Upper lobe of right lung (tissue), 1 donor: ENCODE results near the gene ZNF467. TPM values are rescaled to one million over a fixed set of nuclear protein-coding genes. Genes with fewer than 3 reads are reported as not detected.

Source experiments
- ATAC-seq: fragments of 200-7000 bp; cut with Tn5 transposase; one replicate; pipeline ENCODE4 v1.9.1; 2020; ENCODE audit warnings: mild to moderate bottlenecking, moderate library complexity
- DNase-seq: peaks from one replicate; pipeline ENCODE4 v3.0.0-alpha.2; 2020
- H3K27ac ChIP-seq: fragments of 200-600 bp; one replicate; pipeline ENCODE4 v1.8.0; 2022
- H3K27me3 ChIP-seq: fragments of 200-600 bp; one replicate; pipeline ENCODE4 v1.8.0; 2022; ENCODE audit warnings: mild to moderate bottlenecking
- H3K36me3 ChIP-seq: fragments of 200-600 bp; one replicate; pipeline ENCODE4 v1.8.0; 2022
- H3K4me1 ChIP-seq: fragments of 200-600 bp; one replicate; pipeline ENCODE4 v1.8.0; 2022
- H3K4me3 ChIP-seq: fragments of 200-600 bp; one replicate; pipeline ENCODE4 v1.8.0; 2022; ENCODE audit warnings: mild to moderate bottlenecking
- H3K9me3 ChIP-seq: fragments of 200-600 bp; one replicate; pipeline ENCODE4 v1.8.0; 2022
- intact Hi-C: fragments of 100-400 bp; cut with DNase I; formaldehyde crosslinking; loops from one replicate; pipeline ENCODE4 v1.11.0; 2022
- total RNA-seq: library from RNA; stranded (reverse); fragmentation: NEBNext Ultra II Directional; extraction: Animal tissue kit (Norgen Biotek cat#: 25700); gene quantifications from one replicate; pipeline ENCODE4 v1.2.1, GENCODE V29; 2021
- TF ChIP-seq, protein P1 (sequence below): fragments of 200-600 bp; IDR thresholded peaks from one replicate; pipeline ENCODE4 v1.8.0; 2022; ENCODE audit warnings: antibody characterized with exemption
- donor health status: DM: no; HTN: yes; CAD: no; lungs with severe emphysema.

The ZNF467 gene
- total RNA-seq, 1 donor from 2014 or later: 35.3 TPM

- H3K9me3 ChIP-seq: no peaks in the 10 kb centered on the region
- no peaks in the 10 kb centered on the region for H3K4me1 ChIP-seq
- H3K36me3 ChIP-seq: no peaks in the 10 kb centered on the region
- TF ChIP-seq, protein P1, sequence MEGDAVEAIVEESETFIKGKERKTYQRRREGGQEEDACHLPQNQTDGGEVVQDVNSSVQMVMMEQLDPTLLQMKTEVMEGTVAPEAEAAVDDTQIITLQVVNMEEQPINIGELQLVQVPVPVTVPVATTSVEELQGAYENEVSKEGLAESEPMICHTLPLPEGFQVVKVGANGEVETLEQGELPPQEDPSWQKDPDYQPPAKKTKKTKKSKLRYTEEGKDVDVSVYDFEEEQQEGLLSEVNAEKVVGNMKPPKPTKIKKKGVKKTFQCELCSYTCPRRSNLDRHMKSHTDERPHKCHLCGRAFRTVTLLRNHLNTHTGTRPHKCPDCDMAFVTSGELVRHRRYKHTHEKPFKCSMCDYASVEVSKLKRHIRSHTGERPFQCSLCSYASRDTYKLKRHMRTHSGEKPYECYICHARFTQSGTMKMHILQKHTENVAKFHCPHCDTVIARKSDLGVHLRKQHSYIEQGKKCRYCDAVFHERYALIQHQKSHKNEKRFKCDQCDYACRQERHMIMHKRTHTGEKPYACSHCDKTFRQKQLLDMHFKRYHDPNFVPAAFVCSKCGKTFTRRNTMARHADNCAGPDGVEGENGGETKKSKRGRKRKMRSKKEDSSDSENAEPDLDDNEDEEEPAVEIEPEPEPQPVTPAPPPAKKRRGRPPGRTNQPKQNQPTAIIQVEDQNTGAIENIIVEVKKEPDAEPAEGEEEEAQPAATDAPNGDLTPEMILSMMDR: no peak
- intact Hi-C loops: loop anchor here (10.0 kb wide), 1 partner anchor 58 kb away; the partner anchor contains the start of gene ATP6V0E2
- no peak overlapping the region for H3K27ac ChIP-seq
- ATAC-seq: no peak
- H3K27me3 ChIP-seq: no peaks in the 10 kb centered on the region
- no peak overlapping the region for H3K4me3 ChIP-seq
- peak; percentile 49 for DNase-seq
Measured at GRCh38 chr7:149816794-149817193, 43.4 kb upstream of the ZNF467 start.

DNA sequence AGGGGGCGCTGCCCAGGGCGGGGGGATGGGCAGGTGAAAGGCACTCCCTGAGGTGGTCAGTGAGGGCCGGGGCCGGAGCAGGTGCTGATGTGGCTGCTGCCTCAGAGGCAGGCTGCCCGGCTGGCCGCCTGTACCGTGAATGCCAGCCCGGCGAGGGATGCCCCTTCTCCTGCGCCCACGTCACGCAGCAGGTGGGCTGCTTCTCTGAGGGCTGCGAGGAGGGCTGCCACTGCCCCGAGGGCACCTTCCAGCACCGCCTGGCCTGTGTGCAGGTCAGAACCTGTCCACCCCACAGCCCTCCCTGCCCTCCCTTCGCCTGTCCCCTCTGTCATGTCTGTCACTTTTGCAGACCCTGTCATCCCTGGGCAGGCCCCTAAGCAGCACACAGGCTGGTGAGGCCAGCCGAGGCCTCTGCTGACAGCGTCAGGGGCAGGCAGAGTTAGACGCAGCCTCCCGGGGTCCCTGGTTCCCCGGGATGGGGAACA lies 42.9 kb upstream of the ZNF467 start:
- ATAC-seq (no peak), DNase-seq (no peak)
- Histone ChIP-seq H3K27me3 (no peaks in the 10 kb centered on the region), H3K4me1 (no peaks in the 10 kb centered on the region), H3K9me3 (no peaks in the 10 kb centered on the region), H3K4me3 (no peak overlapping the region), H3K36me3 (no peaks in the 10 kb centered on the region), H3K27ac (no peak overlapping the region)
- intact Hi-C loops: loop anchor here (10.0 kb wide), 1 partner anchor 58 kb away; the partner anchor contains the start of gene ATP6V0E2
- TF ChIP-seq, protein P1: no peak

DNA sequence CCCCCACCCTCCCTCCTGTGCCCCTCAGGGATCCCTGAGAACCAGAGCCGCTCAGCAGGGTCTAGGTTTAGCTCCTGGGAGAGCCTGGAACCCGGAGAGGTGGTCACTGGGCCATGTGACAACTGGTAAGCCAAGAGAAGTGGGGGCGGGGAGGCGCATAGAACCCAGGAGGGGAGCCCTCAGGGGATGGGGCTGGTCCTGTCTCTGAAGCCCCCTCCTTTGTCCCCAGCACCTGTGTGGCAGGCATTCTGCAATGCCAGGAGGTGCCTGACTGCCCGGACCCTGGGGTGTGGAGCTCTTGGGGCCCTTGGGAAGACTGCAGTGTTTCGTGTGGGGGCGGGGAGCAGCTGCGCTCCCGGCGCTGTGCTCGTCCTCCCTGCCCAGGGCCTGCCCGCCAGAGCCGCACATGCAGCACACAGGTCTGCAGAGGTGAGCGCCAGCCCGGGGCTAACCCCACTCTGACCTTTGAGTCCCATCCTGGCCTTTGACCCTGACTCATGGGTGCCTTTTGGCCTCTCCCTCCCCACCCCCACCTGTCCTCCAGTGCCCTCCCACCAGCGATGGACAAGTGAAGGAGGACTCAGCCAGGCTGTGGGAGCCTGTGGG lies 42.4 kb upstream of the ZNF467 start:
- Histone ChIP-seq H3K4me3 (no peak overlapping the region), H3K36me3 (no peaks in the 10 kb centered on the region), H3K4me1 (no peaks in the 10 kb centered on the region), H3K9me3 (no peaks in the 10 kb centered on the region), H3K27ac (no peak overlapping the region), H3K27me3 (no peaks in the 10 kb centered on the region)
- intact Hi-C loops: loop anchor here (10.0 kb wide), 1 partner anchor 59 kb away; the partner anchor contains the start of gene ATP6V0E2
- ATAC-seq (no peak), DNase-seq (no peak)
- TF ChIP-seq, protein P1: no peak

DNA sequence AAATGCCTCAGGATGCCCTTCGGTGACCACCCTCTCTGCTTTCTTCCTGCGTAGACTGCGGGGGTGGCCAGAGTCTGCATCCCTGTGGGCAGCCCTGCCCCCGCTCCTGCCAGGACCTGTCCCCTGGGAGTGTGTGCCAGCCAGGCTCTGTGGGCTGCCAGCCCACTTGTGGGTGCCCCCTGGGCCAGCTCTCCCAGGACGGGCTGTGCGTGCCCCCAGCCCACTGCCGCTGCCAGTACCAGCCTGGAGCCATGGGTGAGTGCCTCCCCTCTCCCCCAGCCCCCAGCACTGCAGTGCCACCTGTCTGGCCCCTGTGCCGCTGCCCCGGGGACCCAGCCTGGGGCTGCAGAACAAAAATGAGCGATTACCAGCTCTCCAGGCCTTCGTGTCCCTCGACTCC lies 41.7 kb upstream of the ZNF467 start:
- no peaks in the 10 kb centered on the region for H3K36me3 ChIP-seq
- no peaks in the 10 kb centered on the region for H3K4me1 ChIP-seq
- intact Hi-C loops: loop anchor here (10.0 kb wide), 1 partner anchor 60 kb away; the partner anchor contains the start of gene ATP6V0E2
- DNase-seq (no peak), ATAC-seq (no peak)
- H3K27ac ChIP-seq: no peak overlapping the region
- no peaks in the 10 kb centered on the region for H3K27me3 ChIP-seq
- TF ChIP-seq, protein P1: no peak
- no peaks in the 10 kb centered on the region for H3K9me3 ChIP-seq
- no peak overlapping the region for H3K4me3 ChIP-seq

- TF ChIP-seq, protein P1: no peak
- intact Hi-C loops: loop anchor here (10.0 kb wide), 1 partner anchor 60 kb away; the partner anchor contains the start of gene ATP6V0E2
- H3K27me3 ChIP-seq: no peaks in the 10 kb centered on the region
- H3K27ac ChIP-seq: no peak overlapping the region
- DNase-seq (no peak), ATAC-seq (no peak)
- no peaks in the 10 kb centered on the region for H3K9me3 ChIP-seq
- no peak overlapping the region for H3K4me3 ChIP-seq
- no peaks in the 10 kb centered on the region for H3K36me3 ChIP-seq
- H3K4me1 ChIP-seq: no peaks in the 10 kb centered on the region
Measured at GRCh38 chr7:149814494-149814893, 41.1 kb upstream of the ZNF467 start.
